Liver (tissue), 3 donors: Measurements from ENCODE around the gene DEPDC5.

Source experiments
- CTCF ChIP-seq: fragments of 150-350 bp; IDR thresholded peaks from 2 replicates; pipeline ENCODE4 v1.5.1; 2017; ENCODE audit warnings: improper control_type of control experiment, low read depth, low read length; ENCODE audit not compliant: missing input control
- MAX ChIP-seq: IDR thresholded peaks from 2 replicates; pipeline ENCODE4 v1.6.1; 2016; ENCODE audit warnings: antibody characterized with exemption
- NR2F2 ChIP-seq: IDR thresholded peaks from 2 replicates; pipeline ENCODE4 v1.6.1; 2016; ENCODE audit warnings: antibody characterized with exemption
- SP1 ChIP-seq: IDR thresholded peaks from 2 replicates; pipeline ENCODE4 v1.6.1; 2018; ENCODE audit warnings: antibody characterized with exemption, mild to moderate bottlenecking
- TAF1 ChIP-seq: conservative IDR thresholded peaks from 2 replicates; pipeline ENCODE4 v1.6.1; 2016; ENCODE audit warnings: antibody characterized with exemption, mild to moderate bottlenecking
- donor health status: healthy.
- donor health status: healthy.

GRCh38 chr22:31882971-31883370 lies 129.2 kb downstream of the DEPDC5 start:
- TF ChIP-seq CTCF (no peak), SP1 (no peak), TAF1 (no peak), NR2F2 (no peak), MAX (no peak)
